PC-9 (cell line): ENCODE data around the gene MYO7B. TPM values are rescaled to one million over a fixed set of nuclear protein-coding genes. Genes with fewer than 3 reads are reported as not detected.

Experiments used
- BruUV-seq: library from RNA; stranded (reverse); fragments of 400-500 nt; replicated peaks from 2 replicates; lab custom pipeline; 2021; lab: Mats Ljungman, UMichigan
- CTCF ChIA-PET: fragments of 300-600 bp; sonication (Branson Sonifier 250); formaldehyde crosslinking; loops from one replicate; lab custom pipeline; 2022; ENCODE audit warnings: antibody characterized with exemption; lab: Charles Lee
- POLR2A ChIA-PET: fragments of 300-600 bp; sonication (Branson Sonifier 250); formaldehyde crosslinking; loops from one replicate; lab custom pipeline; 2022; ENCODE audit warnings: antibody characterized with exemption; ENCODE audit not compliant: unreplicated experiment; lab: Charles Lee
- DNase-seq, 2 experiments: peaks; one replicate each; pipeline versions ENCODE4 v3.0.0 to v3.0.0-alpha.2; 2015 to 2022; ENCODE audit warnings: mixed read lengths in 1 of 2
- H2AFZ ChIP-seq: fragments of 200-600 bp; sonication (generic); 2 replicates; pipeline ENCODE4 v1.8.1; 2017; ENCODE audit warnings: antibody characterized with exemption
- H3F3A ChIP-seq: fragments of 200-600 bp; sonication (generic); 2 replicates; pipeline ENCODE4 v1.8.1; 2017; ENCODE audit warnings: antibody characterized with exemption, mild to moderate bottlenecking, low read depth; ENCODE audit not compliant: insufficient read depth
- H3K27ac ChIP-seq: fragments of 200-600 bp; sonication (generic); 2 replicates; pipeline ENCODE4 v1.6.1; 2016; ENCODE audit warnings: mixed run types
- H3K27me3 ChIP-seq: fragments of 200-600 bp; sonication (generic); 2 replicates; pipeline ENCODE4 v1.6.1; 2016; ENCODE audit warnings: low read depth, mixed run types; ENCODE audit not compliant: insufficient read depth
- H3K36me3 ChIP-seq: fragments of 200-600 bp; sonication (generic); 2 replicates; pipeline ENCODE4 v1.6.1; 2016; ENCODE audit warnings: low read depth, mixed run types
- H3K4me1 ChIP-seq: fragments of 200-600 bp; sonication (generic); replicated peaks from 2 replicates; pipeline ENCODE4 v1.6.1; 2016; ENCODE audit warnings: mixed run types; ENCODE audit not compliant: insufficient read depth
- H3K4me2 ChIP-seq: fragments of 200-600 bp; sonication (generic); 2 replicates; pipeline ENCODE4 v1.6.1; 2017; ENCODE audit warnings: mixed run types
- H3K4me3 ChIP-seq: fragments of 200-600 bp; sonication (generic); 2 replicates; pipeline ENCODE4 v1.6.1; 2016; ENCODE audit warnings: mixed run types
- H3K79me2 ChIP-seq: fragments of 200-600 bp; sonication (generic); 2 replicates; pipeline ENCODE4 v1.6.1; 2017; ENCODE audit warnings: low read depth, mixed run types
- H3K9me2 ChIP-seq: fragments of 200-600 bp; sonication (generic); 2 replicates; pipeline ENCODE4 v1.8.1; 2017; ENCODE audit warnings: mild to moderate bottlenecking; ENCODE audit not compliant: insufficient read depth
- H3K9me3 ChIP-seq: fragments of 200-600 bp; sonication (generic); 2 replicates; pipeline ENCODE4 v1.8.1; 2016; ENCODE audit warnings: low read depth; ENCODE audit not compliant: insufficient read depth
- H4K20me1 ChIP-seq: fragments of 200-600 bp; sonication (generic); 2 replicates; pipeline ENCODE4 v1.8.1; 2017; ENCODE audit not compliant: insufficient read depth
- EZH2 ChIP-seq: fragments of 200-600 bp; sonication (generic); IDR thresholded peaks from 2 replicates; pipeline ENCODE4 v1.8.0; 2017; ENCODE audit warnings: antibody characterized with exemption, low read depth
- intact Hi-C: fragments of 100-400 bp; cut with micrococcal nuclease; formaldehyde crosslinking; loops from one replicate; pipeline ENCODE4 v1.10.0; 2022; ENCODE audit not compliant: unreplicated experiment
- total RNA-seq: library from RNA; stranded (reverse); gene quantifications from 2 replicates; pipeline ENCODE4 v1.2.3, GENCODE V29; 2021
- TF ChIP-seq, protein P1 (sequence below): fragments of 200-600 bp; sonication (generic); conservative IDR thresholded peaks from 2 replicates; pipeline ENCODE4 v1.6.1; 2017; ENCODE audit warnings: mixed run types, antibody characterized with exemption, mild to moderate bottlenecking, moderate library complexity

The MYO7B gene
- total RNA-seq, 1 experiment from 2014 or later, result not detected

GRCh38 chr2:127673291-127674069 lies 138.0 kb downstream of the MYO7B start:
- POLR2A ChIA-PET, result no interaction called here
- Histone ChIP-seq H3K9me2 (no peaks in the 10 kb centered on the region), H3K9me3 (no peaks in the 10 kb centered on the region), H3K27ac (no peak overlapping the region), H3F3A (no peaks in the 10 kb centered on the region; the same call in 1 of the 2 replicates), H3K79me2 (no peaks in the 10 kb centered on the region), H3K36me3 (no peaks in the 10 kb centered on the region), H3K4me3 (no peak overlapping the region), H3K4me2 (no peak overlapping the region), H2AFZ (no peak overlapping the region), H4K20me1 (no peaks in the 10 kb centered on the region), H3K27me3 (peaks cover 88% of the 10 kb centered on the region), H3K4me1 (no peaks in the 10 kb centered on the region)
- no TSS peak for BruUV-seq
- intact Hi-C loops, result no loop called here
- DNase-seq, result no peak
- CTCF ChIA-PET, result no interaction called here
- TF ChIP-seq, protein P1, sequence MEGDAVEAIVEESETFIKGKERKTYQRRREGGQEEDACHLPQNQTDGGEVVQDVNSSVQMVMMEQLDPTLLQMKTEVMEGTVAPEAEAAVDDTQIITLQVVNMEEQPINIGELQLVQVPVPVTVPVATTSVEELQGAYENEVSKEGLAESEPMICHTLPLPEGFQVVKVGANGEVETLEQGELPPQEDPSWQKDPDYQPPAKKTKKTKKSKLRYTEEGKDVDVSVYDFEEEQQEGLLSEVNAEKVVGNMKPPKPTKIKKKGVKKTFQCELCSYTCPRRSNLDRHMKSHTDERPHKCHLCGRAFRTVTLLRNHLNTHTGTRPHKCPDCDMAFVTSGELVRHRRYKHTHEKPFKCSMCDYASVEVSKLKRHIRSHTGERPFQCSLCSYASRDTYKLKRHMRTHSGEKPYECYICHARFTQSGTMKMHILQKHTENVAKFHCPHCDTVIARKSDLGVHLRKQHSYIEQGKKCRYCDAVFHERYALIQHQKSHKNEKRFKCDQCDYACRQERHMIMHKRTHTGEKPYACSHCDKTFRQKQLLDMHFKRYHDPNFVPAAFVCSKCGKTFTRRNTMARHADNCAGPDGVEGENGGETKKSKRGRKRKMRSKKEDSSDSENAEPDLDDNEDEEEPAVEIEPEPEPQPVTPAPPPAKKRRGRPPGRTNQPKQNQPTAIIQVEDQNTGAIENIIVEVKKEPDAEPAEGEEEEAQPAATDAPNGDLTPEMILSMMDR, result no peak
- TF ChIP-seq EZH2, result no peak

DNA sequence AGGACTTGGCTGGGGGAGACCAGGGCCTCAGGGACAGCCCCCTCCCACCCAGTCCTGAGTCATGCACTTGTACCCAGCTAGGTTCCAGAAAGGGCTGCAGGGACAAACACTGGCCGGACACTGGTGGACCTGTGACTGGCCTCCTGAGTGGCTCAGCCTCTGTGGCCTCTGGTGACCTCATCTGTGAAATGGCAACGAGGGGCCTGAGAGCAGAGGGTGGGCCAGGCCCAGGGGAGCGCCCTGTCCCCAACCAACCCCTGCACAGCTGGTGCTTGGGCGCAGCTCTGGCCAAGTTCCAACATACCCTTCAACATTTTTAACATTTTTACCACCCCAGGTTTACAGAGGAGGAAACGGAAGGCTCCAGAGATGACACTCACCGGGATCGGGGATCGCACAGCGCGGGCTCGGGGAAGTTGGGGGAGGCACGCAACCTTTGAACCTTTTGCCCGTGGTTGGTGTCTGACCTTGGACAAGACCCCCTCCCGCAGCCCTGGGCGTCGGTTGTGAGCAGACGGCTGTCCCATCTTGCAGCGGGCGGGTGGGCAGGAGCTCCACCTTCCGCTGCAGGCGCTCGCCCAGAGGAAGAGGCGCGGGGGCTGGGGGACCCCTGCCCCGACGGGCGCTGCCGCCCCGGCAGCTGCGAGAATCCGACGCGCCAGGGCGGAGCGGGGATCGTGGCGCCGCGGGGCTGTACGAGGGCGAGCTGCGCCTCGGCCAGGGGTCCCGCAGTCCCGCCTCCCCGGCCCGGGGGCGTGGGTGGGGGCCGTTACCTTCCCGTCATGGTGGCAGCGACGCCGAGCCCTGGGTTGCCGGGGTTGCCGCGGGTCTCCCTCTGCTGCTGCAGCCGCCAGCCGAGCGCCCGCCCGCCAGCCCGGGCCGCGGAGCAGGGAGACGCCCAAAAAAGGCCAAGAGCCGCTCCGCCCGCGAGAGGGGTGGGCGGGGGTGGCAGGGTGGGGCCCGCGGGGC lies 139.0 kb downstream of the MYO7B start:
- Histone ChIP-seq H3K9me3 (no peaks in the 10 kb centered on the region), H3K27ac (no peak overlapping the region), H3F3A (no peaks in the 10 kb centered on the region; the same call in 1 of the 2 replicates), H3K9me2 (no peaks in the 10 kb centered on the region), H4K20me1 (no peaks in the 10 kb centered on the region), H3K4me2 (peak overlapping the region; percentile 57), H3K27me3 (peaks cover 89% of the 10 kb centered on the region), H2AFZ (no peak overlapping the region), H3K4me3 (peak overlapping the region; percentile 35; the same call in 1 of the 2 replicates), H3K79me2 (no peaks in the 10 kb centered on the region), H3K36me3 (no peaks in the 10 kb centered on the region), H3K4me1 (no peaks in the 10 kb centered on the region)
- POLR2A ChIA-PET, result interaction anchor here (0.6 kb wide), 1 partner anchor 148 kb away, joined by 7 read pairs; the partner anchor contains the start of gene IWS1
- intact Hi-C loops, result no loop called here
- TF ChIP-seq, protein P1, result no peak
- peak; percentile 80; the same call in 1 of the 2 replicates for TF ChIP-seq EZH2
- no TSS peak for BruUV-seq
- CTCF ChIA-PET, result interaction anchor here (0.7 to 1.2 kb wide), 3 partner anchors 25 to 355 kb away, joined by 4 to 8 read pairs (median 5); no protein-coding TSS in a partner anchor
- no peak for DNase-seq
